Thyroid gland (tissue), 4 donors: ENCODE measurements around the gene GTF3C5. TPM values are rescaled to one million over a fixed set of nuclear protein-coding genes. Genes with fewer than 3 reads are reported as not detected.
"Not testable (repeated sequence)": the region's sequence is repeated elsewhere in the genome, so short reads cannot be mapped to it uniquely, and the experiment has no call there.

ENCODE experiments used
- DNase-seq, 2 donors: peaks; one replicate each; pipeline ENCODE4 v3.0.0-alpha.2; 2019
- H3K27ac ChIP-seq, 3 donors: fragments of 200-600 bp; sonication (generic); 1 replicate in 2 of 3; 2 replicates in 1 of 3; pipeline ENCODE4 v1.5.1; 2016 to 2019; ENCODE audit warnings: mild to moderate bottlenecking in 1 of 3, moderate library complexity in 1 of 3
- H3K27me3 ChIP-seq: fragments of 200-600 bp; sonication (generic); one replicate; pipeline ENCODE4 v1.5.1; 2019
- H3K36me3 ChIP-seq, 2 donors: fragments of 200-600 bp; sonication (generic); one replicate each; pipeline ENCODE4 v1.5.1; 2016 to 2019
- H3K4me1 ChIP-seq, 2 donors: fragments of 200-600 bp; sonication (generic); one replicate each; pipeline ENCODE4 v1.5.1; 2017 to 2019
- H3K4me3 ChIP-seq, 3 donors: fragments of 200-600 bp; sonication (generic); replicated peaks in 1 of 3; 1 replicate in 2 of 3; 2 replicates in 1 of 3; pipeline ENCODE4 v1.5.1; 2016; ENCODE audit warnings: mild to moderate bottlenecking in 1 of 3
- H3K9me3 ChIP-seq: fragments of 200-600 bp; sonication (generic); one replicate; pipeline ENCODE4 v1.5.1; 2017
- POLR2A ChIP-seq, 2 donors: fragments of 450-650 bp; IDR thresholded peaks; one replicate each; pipeline ENCODE4 v1.6.1; 2017; ENCODE audit warnings: antibody characterized with exemption in 2 of 2, mild to moderate bottlenecking in 2 of 2, moderate library complexity in 1 of 2
- WGBS, 2 donors: methylation state at CpG; one replicate each; pipeline ENCODE4 v1.1.5; 2017; 5-methylcytosine and 5-hydroxymethylcytosine counted together
- intact Hi-C: fragments of 100-400 bp; cut with DNase I; formaldehyde crosslinking; loops from one replicate; pipeline ENCODE4 v1.15.1; 2023
- total RNA-seq, 4 donors: library from RNA; depleted of rRNA; stranded (reverse); fragments of >200 nt; gene quantifications; one replicate each; pipeline ENCODE4 v1.2.3, GENCODE V29; 2016
- TF ChIP-seq, protein P1 (sequence below), 6 experiments: fragments of 200-600 bp in 3 of 6; fragments of 450-650 bp in 3 of 6; sonication (generic) in 3 of 6; IDR thresholded peaks; one replicate each; pipeline ENCODE4 v1.5.1; 2016 to 2019; ENCODE audit warnings: antibody characterized with exemption in 6 of 6, mild to moderate bottlenecking in 2 of 6, inconsistent platforms in 1 of 6, moderate library complexity in 1 of 6

Gene GTF3C5
- total RNA-seq, 4 donors from 2014 or later = 49.3 to 69.0 (median 56.8) TPM

DNA sequence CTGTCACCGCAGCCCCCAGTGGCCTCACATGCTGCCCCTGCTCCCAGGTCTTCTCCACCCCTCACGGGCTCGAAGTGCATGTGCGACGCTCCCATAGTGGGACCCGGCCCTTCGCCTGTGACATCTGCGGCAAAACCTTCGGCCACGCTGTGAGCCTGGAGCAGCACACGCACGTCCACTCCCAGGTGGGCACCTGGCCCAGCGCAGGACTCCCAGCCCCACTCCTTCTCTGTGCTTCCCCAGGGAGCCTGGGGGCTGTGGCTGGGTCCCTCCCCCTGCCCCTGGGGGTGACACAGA, 41.8 kb upstream of the GTF3C5 start:
- intact Hi-C loops = no loop called here
- Histone ChIP-seq H3K36me3 (no peaks in the 10 kb centered on the region), H3K27ac (no peak overlapping the region), H3K4me1 (no peaks in the 10 kb centered on the region), H3K27me3 (no peaks in the 10 kb centered on the region), H3K4me3 (no peak overlapping the region), H3K9me3 (no peaks in the 10 kb centered on the region)
- no peak for DNase-seq
- TF ChIP-seq, protein P1, sequence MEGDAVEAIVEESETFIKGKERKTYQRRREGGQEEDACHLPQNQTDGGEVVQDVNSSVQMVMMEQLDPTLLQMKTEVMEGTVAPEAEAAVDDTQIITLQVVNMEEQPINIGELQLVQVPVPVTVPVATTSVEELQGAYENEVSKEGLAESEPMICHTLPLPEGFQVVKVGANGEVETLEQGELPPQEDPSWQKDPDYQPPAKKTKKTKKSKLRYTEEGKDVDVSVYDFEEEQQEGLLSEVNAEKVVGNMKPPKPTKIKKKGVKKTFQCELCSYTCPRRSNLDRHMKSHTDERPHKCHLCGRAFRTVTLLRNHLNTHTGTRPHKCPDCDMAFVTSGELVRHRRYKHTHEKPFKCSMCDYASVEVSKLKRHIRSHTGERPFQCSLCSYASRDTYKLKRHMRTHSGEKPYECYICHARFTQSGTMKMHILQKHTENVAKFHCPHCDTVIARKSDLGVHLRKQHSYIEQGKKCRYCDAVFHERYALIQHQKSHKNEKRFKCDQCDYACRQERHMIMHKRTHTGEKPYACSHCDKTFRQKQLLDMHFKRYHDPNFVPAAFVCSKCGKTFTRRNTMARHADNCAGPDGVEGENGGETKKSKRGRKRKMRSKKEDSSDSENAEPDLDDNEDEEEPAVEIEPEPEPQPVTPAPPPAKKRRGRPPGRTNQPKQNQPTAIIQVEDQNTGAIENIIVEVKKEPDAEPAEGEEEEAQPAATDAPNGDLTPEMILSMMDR (IDR thresholded peaks at IDR 0.05) = no peak
- no peak for TF ChIP-seq POLR2A (IDR thresholded peaks at IDR 0.05)
- 90 to 92% methylated on average over 7 to 12 of the region's 13 CpGs for WGBS, 2 donors

DNA sequence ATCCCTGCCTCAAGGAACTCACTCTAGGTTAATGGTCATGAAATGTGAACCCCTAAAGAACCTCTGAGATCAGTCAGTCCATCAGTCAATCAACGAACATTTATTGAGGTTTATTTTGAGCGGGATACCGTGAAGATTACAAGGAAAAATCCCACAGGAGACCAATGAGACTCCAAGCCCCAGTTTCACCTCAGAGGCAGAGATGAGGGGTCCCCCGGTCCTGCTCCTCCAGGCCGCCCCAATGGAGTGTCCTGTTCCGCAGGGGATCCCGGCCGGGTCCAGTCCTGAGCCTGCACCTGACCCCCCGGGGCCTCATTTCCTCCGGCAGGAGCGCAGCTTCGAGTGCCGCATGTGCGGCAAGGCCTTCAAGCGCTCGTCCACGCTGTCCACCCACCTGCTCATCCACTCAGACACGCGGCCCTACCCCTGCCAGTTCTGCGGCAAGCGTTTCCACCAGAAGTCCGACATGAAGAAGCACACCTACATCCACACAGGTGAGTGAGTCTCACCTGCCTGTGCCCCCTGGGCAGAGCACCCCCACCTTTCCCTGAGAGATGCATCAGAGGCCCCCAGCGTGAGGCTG, 41.3 kb upstream of the GTF3C5 start:
- WGBS, 2 donors = 63 to 87% methylated on average over 15 to 22 of the region's 23 CpGs
- Histone ChIP-seq H3K27me3 (no peaks in the 10 kb centered on the region), H3K27ac (no peak overlapping the region), H3K36me3 (no peaks in the 10 kb centered on the region), H3K4me1 (no peaks in the 10 kb centered on the region), H3K9me3 (no peaks in the 10 kb centered on the region), H3K4me3 (no peak overlapping the region)
- intact Hi-C loops = no loop called here
- TF ChIP-seq, protein P1 (IDR thresholded peaks at IDR 0.05) = no peak
- no peak for TF ChIP-seq POLR2A (IDR thresholded peaks at IDR 0.05)
- DNase-seq = no peak

DNA sequence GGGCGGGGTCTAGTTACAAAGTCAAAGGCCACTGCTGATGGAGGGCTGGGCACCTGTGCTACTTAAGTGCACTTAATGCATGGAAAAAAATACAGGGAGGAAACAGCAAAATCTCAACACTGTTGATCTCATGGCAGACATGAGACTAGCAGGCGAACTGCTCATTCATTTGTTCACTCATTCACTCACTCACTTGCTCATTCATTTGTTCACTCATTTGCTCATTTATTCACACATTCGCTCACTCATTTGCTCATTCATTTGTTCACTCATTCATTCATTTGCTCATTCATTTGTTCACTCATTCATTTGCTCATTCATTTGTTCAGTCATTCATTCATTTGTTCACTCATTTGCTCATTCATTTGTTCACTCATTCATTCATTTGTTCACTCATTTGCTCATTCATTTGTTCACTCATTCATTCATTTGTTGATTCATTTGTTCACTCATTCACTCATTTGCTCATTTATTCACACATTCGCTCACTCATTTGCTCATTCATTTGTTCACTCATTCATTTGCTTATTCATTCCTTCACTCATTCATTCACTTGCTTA, 40.7 kb upstream of the GTF3C5 start:
- DNase-seq, H3K4me3 ChIP-seq, H3K9me3 ChIP-seq, H3K36me3 ChIP-seq, H3K4me1 ChIP-seq, H3K27me3 ChIP-seq, intact Hi-C loops, H3K27ac ChIP-seq: not testable (repeated sequence)
- WGBS, 2 donors = 64 to 67% methylated on average over 4 of the region's 4 CpGs

DNA sequence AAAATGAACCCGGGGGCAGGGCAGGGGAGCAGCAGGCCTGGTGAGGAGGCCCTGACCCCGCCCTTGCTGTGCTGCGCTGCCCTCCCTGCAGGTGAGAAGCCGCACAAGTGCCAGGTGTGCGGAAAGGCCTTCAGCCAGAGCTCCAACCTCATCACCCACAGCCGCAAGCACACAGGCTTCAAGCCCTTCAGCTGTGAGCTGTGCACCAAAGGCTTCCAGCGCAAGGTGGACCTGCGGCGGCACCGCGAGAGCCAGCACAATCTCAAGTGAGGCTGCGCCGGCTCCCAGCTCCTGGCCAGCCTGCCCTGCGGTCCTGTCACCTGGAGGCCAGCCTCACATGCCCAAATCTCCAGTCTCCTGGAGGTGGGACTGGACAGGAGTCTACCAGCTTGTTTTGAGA, 40.0 kb upstream of the GTF3C5 start:
- 88 to 95% methylated on average over 10 to 11 of the region's 14 CpGs for WGBS, 2 donors
- no peak for DNase-seq
- H3K9me3 ChIP-seq = no peaks in the 10 kb centered on the region
- H3K36me3 ChIP-seq = no peaks in the 10 kb centered on the region
- H3K27ac ChIP-seq = no peak overlapping the region
- intact Hi-C loops = no loop called here
- no peak for TF ChIP-seq POLR2A (IDR thresholded peaks at IDR 0.05)
- TF ChIP-seq, protein P1 (IDR thresholded peaks at IDR 0.05) = no peak
- no peaks in the 10 kb centered on the region for H3K27me3 ChIP-seq
- no peak overlapping the region for H3K4me3 ChIP-seq
- H3K4me1 ChIP-seq = no peaks in the 10 kb centered on the region

DNA sequence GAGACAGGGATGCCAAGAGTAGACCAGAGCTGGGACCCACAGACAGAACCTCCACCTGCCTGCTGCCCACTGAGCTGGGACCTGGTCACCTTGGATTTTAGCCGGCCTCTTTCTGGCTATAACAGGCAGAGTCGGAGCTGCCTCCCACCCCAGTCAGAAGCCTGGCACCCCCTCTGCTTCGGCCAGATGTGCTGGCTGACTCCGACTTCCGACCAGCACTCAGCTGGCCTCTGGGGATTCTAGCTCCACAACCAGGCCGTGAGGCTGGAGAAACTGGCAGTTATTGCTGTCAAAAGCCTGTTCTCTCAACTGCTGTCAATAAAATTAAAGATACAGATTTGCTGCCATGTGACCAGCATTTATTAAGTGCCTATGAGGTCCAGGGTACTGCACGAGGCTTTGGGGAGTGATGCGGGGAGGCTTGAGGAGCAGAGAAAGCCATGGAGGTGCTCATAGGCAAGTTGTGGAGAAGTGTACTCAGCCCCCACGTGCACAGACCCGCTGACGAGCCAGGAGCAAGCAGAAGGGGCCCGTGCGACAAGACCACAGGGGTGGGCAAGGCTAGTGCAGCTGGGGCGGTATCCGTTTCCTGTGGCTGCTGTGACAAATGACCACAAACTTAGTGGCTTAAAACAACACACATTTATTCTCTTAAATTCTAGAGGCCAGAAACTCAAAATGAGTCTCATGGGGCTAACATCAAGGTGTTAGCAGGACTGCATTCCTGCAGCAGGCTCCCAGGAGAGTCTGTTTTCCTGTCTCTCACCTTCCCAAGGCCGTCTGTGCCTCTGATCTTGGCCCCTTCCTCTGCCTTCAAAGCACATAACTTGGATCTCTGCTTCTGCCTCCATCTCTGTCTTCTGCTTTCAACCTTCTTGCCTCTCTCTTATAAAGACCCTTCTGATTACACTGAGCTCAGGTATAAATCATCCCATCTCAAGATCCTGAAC, 39.2 kb upstream of the GTF3C5 start:
- no peaks in the 10 kb centered on the region for H3K36me3 ChIP-seq
- no peaks in the 10 kb centered on the region for H3K9me3 ChIP-seq
- no peaks in the 10 kb centered on the region for H3K4me1 ChIP-seq
- TF ChIP-seq, protein P1 (IDR thresholded peaks at IDR 0.05) = no peak
- no peak for TF ChIP-seq POLR2A (IDR thresholded peaks at IDR 0.05)
- H3K27me3 ChIP-seq = no peaks in the 10 kb centered on the region
- WGBS, 2 donors = 44 to 53% methylated on average over 16 of the region's 16 CpGs
- intact Hi-C loops = no loop called here
- no peak overlapping the region for H3K27ac ChIP-seq
- no peak for DNase-seq
- no peak overlapping the region for H3K4me3 ChIP-seq
